Gastrocnemius medialis (tissue), 4 donors: ENCODE data around the gene CEBPZ. TPM values are rescaled to one million over a fixed set of nuclear protein-coding genes. Genes with fewer than 3 reads are reported as not detected.

Experiments
- ATAC-seq, 2 donors: fragments of 150-250 bp; one replicate each; pipeline ENCODE4 v1.9.1; 2016
- DNase-seq, 2 donors: peaks; one replicate each; pipeline ENCODE4 v3.0.0-alpha.2; 2019
- H3K27ac ChIP-seq, 4 donors: fragments of 200-600 bp; sonication (generic); 1 replicate in 1 of 4; 2 replicates in 3 of 4; pipeline ENCODE4 v1.5.1; 2016 to 2018; ENCODE audit warnings: mild to moderate bottlenecking in 2 of 4, moderate library complexity in 1 of 4
- H3K27me3 ChIP-seq, 3 donors: fragments of 200-600 bp; sonication (generic) in 2 of 3; 1 replicate in 1 of 3; 2 replicates in 2 of 3; pipeline versions ENCODE4 v1.5.1 to v1.6.0; 2016 to 2019; ENCODE audit warnings: mild to moderate bottlenecking in 1 of 3, moderate library complexity in 1 of 3
- H3K36me3 ChIP-seq, 2 donors: fragments of 200-600 bp; sonication (generic) in 1 of 2; one replicate each; pipeline ENCODE4 v1.5.1; 2017 to 2018
- H3K4me1 ChIP-seq, 2 donors: fragments of 200-600 bp; sonication (generic) in 1 of 2; one replicate each; pipeline ENCODE4 v1.5.1; 2016 to 2017; ENCODE audit warnings: mild to moderate bottlenecking in 2 of 2
- H3K4me3 ChIP-seq, 4 donors: fragments of 200-600 bp; sonication (generic) in 3 of 4; 1 replicate in 1 of 4; 2 replicates in 3 of 4; pipeline ENCODE4 v1.5.1; 2016 to 2019; ENCODE audit warnings: mild to moderate bottlenecking in 2 of 4
- H3K9me3 ChIP-seq, 3 donors: fragments of 200-600 bp; sonication (generic) in 2 of 3; 1 replicate in 1 of 3; 2 replicates in 2 of 3; pipeline ENCODE4 v1.5.1; 2016 to 2019
- CTCF ChIP-seq, 5 experiments: fragments of 450-650 bp in 3 of 5; fragments of 200-600 bp in 2 of 5; sonication (generic) in 2 of 5; IDR thresholded peaks in 4 of 5; conservative IDR thresholded peaks in 1 of 5; 1 replicate in 4 of 5; 2 replicates in 1 of 5; pipeline ENCODE4 v1.5.1; 2016 to 2019; ENCODE audit warnings: antibody characterized with exemption in 5 of 5, mild to moderate bottlenecking in 3 of 5, moderate library complexity in 3 of 5
- POLR2A ChIP-seq, 2 donors: fragments of 450-650 bp; IDR thresholded peaks; one replicate each; pipeline ENCODE4 v1.6.1; 2017; ENCODE audit warnings: antibody characterized with exemption in 2 of 2, mild to moderate bottlenecking in 2 of 2, moderate library complexity in 2 of 2
- in situ Hi-C, 4 donors: fragments of 200-750 bp; cut with MboI; loops; one replicate each; pipeline versions ENCODE4 v1.15.0 to v1.8.0; 2017; ENCODE audit warnings: low sequenced_read_pairs in 4 of 4
- intact Hi-C: fragments of 100-400 bp; cut with DNase I; formaldehyde crosslinking; loops from one replicate; pipeline ENCODE4 v1.15.1; 2023; ENCODE audit warnings: low total_unique reads
- total RNA-seq, 4 donors: library from RNA; depleted of rRNA; stranded (reverse); fragments of >200 nt; gene quantifications; one replicate each; pipeline versions ENCODE4 v1.1.0 to v1.2.3, GENCODE V29; 2016

CEBPZ gene
- total RNA-seq, 4 donors from 2014 or later = 43.2 to 75.0 (median 51.9) TPM

GRCh38 chr2:37243435-37243834, 12.0 kb upstream of the CEBPZ start:
- in situ Hi-C loops (no loop called here), intact Hi-C loops (no loop called here)
- no peak for DNase-seq
- ATAC-seq = peak in 1 of 2 donors; percentile 33
- no peaks in the 10 kb centered on the region for H3K4me1 ChIP-seq
- TF ChIP-seq CTCF (IDR thresholded peaks at IDR 0.05 in 4 of 5, conservative IDR thresholded peaks at IDR 0.05 in 1 of 5) (no peak), POLR2A (IDR thresholded peaks at IDR 0.05) (no peak)
- no peaks in the 10 kb centered on the region for H3K9me3 ChIP-seq
- H3K4me3 ChIP-seq = no peak overlapping the region
- H3K27ac ChIP-seq = peak overlapping the region; percentile 15 to 61 (median 47)
- peaks cover 0 to 75% of the 10 kb centered on the region in 2 donors for H3K36me3 ChIP-seq
- H3K27me3 ChIP-seq = no peaks in the 10 kb centered on the region

GRCh38 chr2:37232131-37232933, 936 bp upstream of the CEBPZ start:
- Histone ChIP-seq H3K27me3 (no peaks in the 10 kb centered on the region), H3K36me3 (peaks cover 0 to 16% of the 10 kb centered on the region in 2 donors), H3K27ac (peak overlapping the region; percentile 91 to 98 (median 94)), H3K9me3 (no peaks in the 10 kb centered on the region), H3K4me1 (peaks cover 29 to 31% of the 10 kb centered on the region in 2 donors), H3K4me3 (peak overlapping the region; percentile 80 to 97 (median 87))
- no peak for TF ChIP-seq POLR2A (IDR thresholded peaks at IDR 0.05)
- TF ChIP-seq CTCF (IDR thresholded peaks at IDR 0.05 in 4 of 5, conservative IDR thresholded peaks at IDR 0.05 in 1 of 5) = no peak
- ATAC-seq = peak; percentile 6 to 15
- intact Hi-C loops = loop anchor here (5.0 kb wide), 3 partner anchors 145 to 265 kb away; partner anchors contain the start of genes GPATCH11, HEATR5B and STRN
- DNase-seq = peak in 1 of 2 donors; percentile 18
- in situ Hi-C loops = no loop called here

GRCh38 chr2:37230581-37230980, 815 bp downstream of the CEBPZ start:
- peaks cover 29 to 31% of the 10 kb centered on the region in 2 donors for H3K4me1 ChIP-seq
- H3K4me3 ChIP-seq = peak overlapping the region; percentile 80 to 97 (median 87)
- TF ChIP-seq POLR2A (IDR thresholded peaks at IDR 0.05) (no peak), CTCF (IDR thresholded peaks at IDR 0.05 in 4 of 5, conservative IDR thresholded peaks at IDR 0.05 in 1 of 5) (no peak)
- ATAC-seq (no peak), DNase-seq (no peak)
- no peaks in the 10 kb centered on the region for H3K27me3 ChIP-seq
- peaks cover 0 to 24% of the 10 kb centered on the region in 2 donors for H3K36me3 ChIP-seq
- in situ Hi-C loops = no loop called here
- peak overlapping the region; percentile 91 to 98 (median 94) for H3K27ac ChIP-seq
- intact Hi-C loops = loop anchor here (2.0 to 5.0 kb wide), 5 partner anchors 34 to 263 kb away; partner anchors contain the start of genes CEBPZOS, GPATCH11, HEATR5B and PRKD3
- no peaks in the 10 kb centered on the region for H3K9me3 ChIP-seq

GRCh38 chr2:37228788-37229187, 2.6 kb downstream of the CEBPZ start:
- Histone ChIP-seq H3K27ac (no peak overlapping the region), H3K27me3 (no peaks in the 10 kb centered on the region), H3K9me3 (no peaks in the 10 kb centered on the region), H3K4me1 (peaks cover 29 to 36% of the 10 kb centered on the region in 2 donors), H3K36me3 (peaks cover 0 to 24% of the 10 kb centered on the region in 2 donors), H3K4me3 (no peak overlapping the region)
- DNase-seq = no peak
- in situ Hi-C loops (no loop called here), intact Hi-C loops (no loop called here)
- TF ChIP-seq POLR2A (IDR thresholded peaks at IDR 0.05) (no peak), CTCF (IDR thresholded peaks at IDR 0.05 in 4 of 5, conservative IDR thresholded peaks at IDR 0.05 in 1 of 5) (no peak)
- ATAC-seq = no peak
